HUDEP-2 (cell line): ENCODE measurements around the gene NR2F1.
A peak's percentile ranks its signal among the peaks of the same experiment; 100 is the strongest.

ENCODE experiments used
- DNase-seq, 76 experiments: peaks; one replicate each; lab custom pipeline; 2025; ENCODE audit not compliant: unreplicated experiment in 76 of 76; lab: John Stamatoyannopoulos, UW

Gene NR2F1

GRCh38 chr5:93590493-93590892 is 7.5 kb downstream of the NR2F1 start:
- no peak for DNase-seq

GRCh38 chr5:93591323-93591945 is 8.4 kb downstream of the NR2F1 start:
- no peak for DNase-seq

- no peak for DNase-seq
Measured at GRCh38 chr5:93592883-93593282, 9.9 kb downstream of the NR2F1 start.

- no peak for DNase-seq
Measured at GRCh38 chr5:93593476-93594131, 10.6 kb downstream of the NR2F1 start.

GRCh38 chr5:93594591-93595419 is 11.8 kb downstream of the NR2F1 start:
- DNase-seq = no peak

GRCh38 chr5:93595420-93596147 is 12.6 kb downstream of the NR2F1 start:
- DNase-seq = no peak

GRCh38 chr5:93596310-93596675 is 13.3 kb downstream of the NR2F1 start:
- DNase-seq = no peak

- peak in 1 of 76 experiments; percentile 5 for DNase-seq
Measured at GRCh38 chr5:93596676-93597490, 13.9 kb downstream of the NR2F1 start.

- no peak for DNase-seq
Measured at GRCh38 chr5:93598091-93599000, 15.3 kb downstream of the NR2F1 start.

GRCh38 chr5:93599001-93599379 is 16.0 kb downstream of the NR2F1 start:
- DNase-seq = no peak

GRCh38 chr5:93599399-93600120 is 16.5 kb downstream of the NR2F1 start:
- DNase-seq = no peak

GRCh38 chr5:93600409-93601070 is 17.5 kb downstream of the NR2F1 start:
- no peak for DNase-seq

GRCh38 chr5:93601071-93601801 is 18.2 kb downstream of the NR2F1 start:
- DNase-seq = no peak

- DNase-seq = no peak
Measured at GRCh38 chr5:93601802-93602155, 18.8 kb downstream of the NR2F1 start.

GRCh38 chr5:93602241-93603077 is 19.4 kb downstream of the NR2F1 start:
- DNase-seq = no peak

- DNase-seq = no peak
Measured at GRCh38 chr5:93603078-93603792, 20.2 kb downstream of the NR2F1 start.
